GM21367 (cell line): ENCODE results near the gene ITGA5.

Experiments used
- ATAC-seq: cut with Tn5 transposase; IDR thresholded peaks from one replicate; pipeline ENCODE4 v1.9.1; 2021; ENCODE audit not compliant: unreplicated experiment

The ITGA5 gene

GRCh38 chr12:54373649-54374561 lies 45.2 kb downstream of the ITGA5 start:
- no peak for ATAC-seq

- no peak for ATAC-seq
These were observed 46.8 kb downstream of the ITGA5 start for GRCh38 chr12:54372113-54372806.

GRCh38 chr12:54371328-54372112 lies 47.5 kb downstream of the ITGA5 start:
- no peak for ATAC-seq

- ATAC-seq, result no peak
These were observed 48.8 kb downstream of the ITGA5 start for GRCh38 chr12:54370171-54370730.

GRCh38 chr12:54369597-54370131 lies 49.4 kb downstream of the ITGA5 start:
- ATAC-seq, result no peak

GRCh38 chr12:54368709-54369596 lies 50.1 kb downstream of the ITGA5 start:
- ATAC-seq, result peak; percentile 66

- no peak for ATAC-seq
These were observed 50.9 kb downstream of the ITGA5 start for GRCh38 chr12:54368025-54368708.

GRCh38 chr12:54364413-54364812 lies 54.7 kb downstream of the ITGA5 start, which contains the start of gene GPR84:
TSS of gene GPR84 (minus strand) at chr12:54364486. CDS start at chr12:54363851, 635 bp downstream.
- peak; percentile 40 for ATAC-seq

GRCh38 chr12:54363618-54364017 lies 55.4 kb downstream of the ITGA5 start:
- no peak for ATAC-seq

- ATAC-seq, result no peak
These were observed 56.0 kb downstream of the ITGA5 start for GRCh38 chr12:54363047-54363446.

- ATAC-seq, result no peak
These were observed 58.2 kb downstream of the ITGA5 start for GRCh38 chr12:54360717-54361456.

GRCh38 chr12:54359762-54360351 lies 59.2 kb downstream of the ITGA5 start:
- no peak for ATAC-seq

GRCh38 chr12:54358945-54359761 lies 59.9 kb downstream of the ITGA5 start:
- peak; percentile 94 for ATAC-seq

GRCh38 chr12:54358191-54358944 lies 60.7 kb downstream of the ITGA5 start:
- no peak for ATAC-seq

- no peak for ATAC-seq
These were observed 61.4 kb downstream of the ITGA5 start for GRCh38 chr12:54357506-54358190.

- ATAC-seq, result no peak
These were observed 62.1 kb downstream of the ITGA5 start for GRCh38 chr12:54356951-54357356.
